Right lobe of liver (tissue), 6 donors: ENCODE measurements around the gene SCN7A. TPM values are rescaled to one million over a fixed set of nuclear protein-coding genes. Genes with fewer than 3 reads are reported as not detected.

Experiments
- ATAC-seq, 4 donors: fragments of 200-7000 bp; cut with Tn5 transposase; one replicate each; pipeline ENCODE4 v1.9.1; 2020; ENCODE audit warnings: mild to moderate bottlenecking in 4 of 4, moderate library complexity in 4 of 4
- DNase-seq, 3 donors: peaks; one replicate each; pipeline ENCODE4 v3.0.0-alpha.2; 2020
- H3K27ac ChIP-seq, 3 donors: fragments of 200-600 bp; one replicate each; pipeline ENCODE4 v1.8.0; 2022
- H3K27me3 ChIP-seq, 2 donors: fragments of 200-600 bp; one replicate each; pipeline ENCODE4 v1.8.0; 2022
- H3K36me3 ChIP-seq, 4 donors: fragments of 200-600 bp; sonication (generic) in 1 of 4; one replicate each; pipeline versions ENCODE4 v1.5.1 to v1.8.0; 2017 to 2022; ENCODE audit warnings: control low read depth in 1 of 4
- H3K4me1 ChIP-seq, 4 donors: fragments of 200-600 bp; sonication (generic) in 1 of 4; one replicate each; pipeline versions ENCODE4 v1.5.1 to v1.8.0; 2017 to 2022; ENCODE audit warnings: control low read depth in 1 of 4
- H3K4me3 ChIP-seq, 3 donors: fragments of 200-600 bp; one replicate each; pipeline ENCODE4 v1.8.0; 2022
- H3K9me3 ChIP-seq, 4 donors: fragments of 200-600 bp; sonication (generic) in 1 of 4; one replicate each; pipeline versions ENCODE4 v1.5.1 to v1.8.0; 2017 to 2022; ENCODE audit warnings: control low read depth in 1 of 4
- CTCF ChIP-seq, 4 donors: fragments of 200-600 bp in 3 of 4; fragments of 450-650 bp in 1 of 4; IDR thresholded peaks; one replicate each; pipeline versions ENCODE4 v1.5.1 to v1.8.0; 2016 to 2022; ENCODE audit warnings: antibody characterized with exemption in 4 of 4, mild to moderate bottlenecking in 2 of 4
- POLR2A ChIP-seq: fragments of 450-650 bp; IDR thresholded peaks from one replicate; pipeline ENCODE4 v1.6.1; 2017; ENCODE audit warnings: antibody characterized with exemption, mild to moderate bottlenecking
- WGBS: methylation state at CpG from one replicate; pipeline ENCODE4 v1.1.6; 2018; ENCODE audit warnings: low coverage, low lambda C conversion rate; ENCODE audit not compliant: insufficient coverage; ENCODE audit errors: missing lambda C conversion rate; 5-methylcytosine and 5-hydroxymethylcytosine counted together
- intact Hi-C, 2 donors: fragments of 100-400 bp; cut with DNase I; formaldehyde crosslinking; loops; one replicate each; pipeline versions ENCODE4 v1.11.2 to v1.14.1; 2022
- total RNA-seq, 6 experiments: library from RNA; depleted of rRNA in 2 of 6; stranded (reverse); fragments of >200 nt in 2 of 6; fragmentation: NEBNext Ultra II Directional in 3 of 6; extraction: Animal tissue kit (Norgen Biotek cat#: 25700) in 3 of 6; gene quantifications; one replicate each; pipeline versions ENCODE4 v1.1.0 to v1.2.4, GENCODE V29; 2016 to 2023
- donor health status: DM: no; HTN: yes; CAD: no.
- donor health status: DM: no; HTN: no; CAD: no.
- donor health status: DM: no; HTN: no; CAD: no.
- donor health status: DM: no; HTN: yes; CAD: no.
- donor health status: DM: no; HTN: yes; CAD: no.

SCN7A gene
- total RNA-seq, 6 experiments from 2014 or later = 0.27 to 4.2 (median 1.2) TPM

DNA sequence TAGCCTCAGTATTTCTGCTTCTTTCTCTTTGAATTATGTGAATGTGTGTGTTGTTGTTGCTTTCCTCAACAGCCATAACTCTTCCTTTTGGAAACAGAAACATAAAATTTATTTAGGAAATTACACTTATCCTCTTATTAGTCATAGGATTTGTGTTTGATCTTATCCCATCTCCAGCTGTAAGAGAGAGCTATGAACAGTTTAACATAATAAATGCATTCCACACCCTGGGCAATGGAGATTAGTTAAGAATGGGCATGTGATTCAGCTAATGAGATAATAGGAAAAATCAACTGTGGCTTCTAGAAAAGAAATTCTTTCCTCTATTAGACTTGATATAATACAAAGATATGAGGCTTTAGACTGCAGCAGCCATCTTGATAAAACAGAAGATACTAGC, 55.0 kb downstream of the SCN7A start:
- H3K27ac ChIP-seq = no peak overlapping the region
- no peak for DNase-seq
- H3K27me3 ChIP-seq = no peaks in the 10 kb centered on the region
- intact Hi-C loops = no loop called here
- TF ChIP-seq CTCF (IDR thresholded peaks at IDR 0.05) = no peak
- no peak for TF ChIP-seq POLR2A
- no peaks in the 10 kb centered on the region for H3K4me1 ChIP-seq
- H3K9me3 ChIP-seq = no peaks in the 10 kb centered on the region
- H3K4me3 ChIP-seq = no peak overlapping the region
- ATAC-seq = no peak
- H3K36me3 ChIP-seq = no peaks in the 10 kb centered on the region

- DNase-seq = no peak
- no peaks in the 10 kb centered on the region for H3K9me3 ChIP-seq
- no peak overlapping the region for H3K27ac ChIP-seq
- no peak for TF ChIP-seq CTCF (IDR thresholded peaks at IDR 0.05)
- no peak for TF ChIP-seq POLR2A
- ATAC-seq = no peak
- H3K4me3 ChIP-seq = no peak overlapping the region
- no peaks in the 10 kb centered on the region for H3K27me3 ChIP-seq
- no peaks in the 10 kb centered on the region for H3K36me3 ChIP-seq
- 60% methylated on average over 1 of the region's 1 CpG for WGBS
- intact Hi-C loops = no loop called here
- no peaks in the 10 kb centered on the region for H3K4me1 ChIP-seq
These were observed 57.1 kb downstream of the SCN7A start for GRCh38 chr2:166436976-166437375.

GRCh38 chr2:166436189-166436588, 57.9 kb downstream of the SCN7A start:
- 22% methylated on average over 2 of the region's 3 CpGs for WGBS
- H3K4me3 ChIP-seq = no peak overlapping the region
- no peaks in the 10 kb centered on the region for H3K36me3 ChIP-seq
- ATAC-seq (no peak), DNase-seq (no peak)
- no peaks in the 10 kb centered on the region for H3K27me3 ChIP-seq
- no peaks in the 10 kb centered on the region for H3K4me1 ChIP-seq
- intact Hi-C loops = no loop called here
- TF ChIP-seq CTCF (IDR thresholded peaks at IDR 0.05) = no peak
- TF ChIP-seq POLR2A = no peak
- H3K27ac ChIP-seq = no peak overlapping the region
- no peaks in the 10 kb centered on the region for H3K9me3 ChIP-seq

GRCh38 chr2:166434491-166434890, 59.6 kb downstream of the SCN7A start:
- H3K27ac ChIP-seq = no peak overlapping the region
- 25% methylated on average over 1 of the region's 1 CpG for WGBS
- ATAC-seq = no peak
- no peak overlapping the region for H3K4me3 ChIP-seq
- H3K9me3 ChIP-seq = no peaks in the 10 kb centered on the region
- H3K36me3 ChIP-seq = no peaks in the 10 kb centered on the region
- H3K27me3 ChIP-seq = no peaks in the 10 kb centered on the region
- TF ChIP-seq POLR2A = no peak
- no peak for TF ChIP-seq CTCF (IDR thresholded peaks at IDR 0.05)
- intact Hi-C loops = no loop called here
- no peaks in the 10 kb centered on the region for H3K4me1 ChIP-seq
- no peak for DNase-seq

- H3K4me1 ChIP-seq = no peaks in the 10 kb centered on the region
- no peak overlapping the region for H3K27ac ChIP-seq
- no peak for DNase-seq
- TF ChIP-seq CTCF (IDR thresholded peaks at IDR 0.05) (no peak), POLR2A (no peak)
- no peaks in the 10 kb centered on the region for H3K36me3 ChIP-seq
- no peak for ATAC-seq
- no peaks in the 10 kb centered on the region for H3K9me3 ChIP-seq
- no peak overlapping the region for H3K4me3 ChIP-seq
- 31% methylated on average over 1 of the region's 1 CpG for WGBS
- intact Hi-C loops = no loop called here
- H3K27me3 ChIP-seq = no peaks in the 10 kb centered on the region
These were observed 60.6 kb downstream of the SCN7A start for GRCh38 chr2:166433457-166433856.
